HEK293 (cell line): ENCODE results near the gene RCSD1.
A peak's percentile ranks its signal among the peaks of the same experiment; 100 is the strongest.

ENCODE experiments used
- CTCF ChIA-PET: fragments of 350-600 bp; formaldehyde crosslinking; extraction: SDS; loops from one replicate; lab custom pipeline; 2021; ENCODE audit warnings: antibody characterized with exemption; lab: Yijun Ruan, JAX
- POLR2A ChIA-PET: fragments of 300-600 bp; formaldehyde crosslinking; extraction: SDS; loops from one replicate; lab custom pipeline; 2020; ENCODE audit warnings: antibody characterized with exemption, inconsistent platforms; lab: Yijun Ruan, JAX
- H3K27ac ChIP-seq: fragments of 200-500 bp; sonication (Bioruptor generic); 2 replicates; pipeline ENCODE4 v1.5.1; 2014; ENCODE audit warnings: low read depth, low read length, control low read depth, inconsistent platforms; ENCODE audit errors: extremely low read depth
- H3K36me3 ChIP-seq, 2 experiments: fragments of 200-500 bp in 1 of 2; sonication (Bioruptor generic) in 1 of 2; 1 replicate in 1 of 2; 2 replicates in 1 of 2; pipeline ENCODE4 v1.5.1; 2014 to 2017; ENCODE audit warnings: inconsistent platforms in 2 of 2, low read length in 2 of 2; ENCODE audit not compliant: control insufficient read depth in 2 of 2, insufficient read depth in 1 of 2
- H3K4me1 ChIP-seq: fragments of 200-500 bp; sonication (Bioruptor generic); 2 replicates; pipeline ENCODE4 v1.5.1; 2014; ENCODE audit warnings: mild to moderate bottlenecking, low read length, inconsistent platforms; ENCODE audit not compliant: control insufficient read depth, insufficient read depth
- H3K4me3 ChIP-seq: 2 replicates; pipeline ENCODE4 v1.5.1; 2011; ENCODE audit warnings: low read depth, mild to moderate bottlenecking, control low read depth, low read length, moderate library complexity
- H3K9me3 ChIP-seq: fragments of 200-500 bp; sonication (Bioruptor generic); 2 replicates; pipeline ENCODE4 v1.5.1; 2014; ENCODE audit warnings: low read depth, low read length, inconsistent platforms; ENCODE audit not compliant: control insufficient read depth, insufficient read depth
- GLIS1 ChIP-seq: fragments of 450-650 bp; formaldehyde crosslinking; IDR thresholded peaks from 2 replicates; pipeline ENCODE4 v1.5.1; 2016; ENCODE audit warnings: missing biosample characterization, missing genetic modification characterization
- TRIM28 ChIP-seq: IDR thresholded peaks from 2 replicates; pipeline ENCODE4 v1.6.1; 2011; ENCODE audit warnings: low read length, control low read depth, borderline replicate concordance
- ZBTB10 ChIP-seq: fragments of 450-650 bp; formaldehyde crosslinking; IDR thresholded peaks from 2 replicates; pipeline ENCODE4 v1.5.1; 2016; ENCODE audit warnings: missing biosample characterization, missing genetic modification characterization
- ZBTB8A ChIP-seq: fragments of 450-650 bp; formaldehyde crosslinking; IDR thresholded peaks from 2 replicates; pipeline ENCODE4 v1.5.1; 2016; ENCODE audit warnings: missing biosample characterization, missing genetic modification characterization
- ZIC2 ChIP-seq: fragments of 450-650 bp; formaldehyde crosslinking; IDR thresholded peaks from 2 replicates; pipeline ENCODE4 v1.5.1; 2016; ENCODE audit warnings: missing biosample characterization, missing genetic modification characterization
- ZNF10 ChIP-seq: fragments of 450-650 bp; formaldehyde crosslinking; IDR thresholded peaks from 2 replicates; pipeline ENCODE4 v1.5.1; 2017; ENCODE audit warnings: missing biosample characterization, missing genetic modification characterization
- ZNF354C ChIP-seq: fragments of 450-650 bp; formaldehyde crosslinking; IDR thresholded peaks from 2 replicates; pipeline ENCODE4 v1.5.1; 2016; ENCODE audit warnings: missing biosample characterization, missing genetic modification characterization, low read depth, borderline replicate concordance
- ZNF362 ChIP-seq: fragments of 450-650 bp; formaldehyde crosslinking; IDR thresholded peaks from 2 replicates; pipeline ENCODE4 v1.5.1; 2016; ENCODE audit warnings: missing biosample characterization, missing genetic modification characterization
- ZNF558 ChIP-seq: fragments of 450-650 bp; formaldehyde crosslinking; IDR thresholded peaks from 2 replicates; pipeline ENCODE4 v1.5.1; 2016; ENCODE audit warnings: missing biosample characterization, missing genetic modification characterization
- TF ChIP-seq, protein P1 (sequence below): fragments of 450-650 bp; formaldehyde crosslinking; IDR thresholded peaks from 2 replicates; pipeline ENCODE4 v1.5.1; 2017; ENCODE audit warnings: missing biosample characterization, missing genetic modification characterization
- TF ChIP-seq, protein P2 (sequence below): fragments of 450-650 bp; formaldehyde crosslinking; IDR thresholded peaks from 2 replicates; pipeline ENCODE4 v1.5.1; 2016; ENCODE audit warnings: missing biosample characterization, missing genetic modification characterization
- TF ChIP-seq, protein P3 (sequence below): fragments of 450-650 bp; formaldehyde crosslinking; IDR thresholded peaks from 2 replicates; pipeline ENCODE4 v1.5.1; 2016; ENCODE audit warnings: missing biosample characterization, missing genetic modification characterization

Gene RCSD1

GRCh38 chr1:167705250-167705649 is 75.2 kb downstream of the RCSD1 start:
- POLR2A ChIA-PET = no interaction called here
- Histone ChIP-seq H3K4me3 (no peak overlapping the region), H3K27ac (no peak overlapping the region), H3K9me3 (no peaks in the 10 kb centered on the region), H3K4me1 (no peaks in the 10 kb centered on the region), H3K36me3 (no peaks in the 10 kb centered on the region)
- TF ChIP-seq ZNF362 (tag by site-specific recombination) (no peak), ZIC2 (peak; percentile 92)
- CTCF ChIA-PET = interaction anchor here (1.1 to 2.1 kb wide), 2 partner anchors 10 to 18 kb away, joined by 3 to 6 read pairs; no protein-coding TSS in a partner anchor

DNA sequence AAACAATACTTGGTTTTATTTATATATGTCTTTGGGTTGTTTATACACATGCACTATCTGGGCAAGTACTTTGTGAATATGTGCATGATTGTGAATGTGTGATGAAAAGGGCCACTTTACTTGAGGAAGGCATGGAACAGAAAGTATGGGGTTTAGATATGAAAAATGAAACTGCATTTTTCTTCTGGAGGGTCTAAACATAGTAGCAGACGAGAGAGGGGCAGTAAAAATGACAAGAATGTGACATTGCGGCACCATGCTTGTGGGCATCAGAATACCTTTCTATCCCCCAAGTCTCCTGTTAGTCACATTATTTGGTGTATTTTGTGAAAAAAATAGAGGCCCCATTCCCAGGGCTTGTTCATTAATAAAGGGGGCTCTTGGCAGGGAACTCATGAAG is 76.3 kb downstream of the RCSD1 start:
- Histone ChIP-seq H3K4me1 (no peaks in the 10 kb centered on the region), H3K27ac (no peak overlapping the region), H3K9me3 (no peaks in the 10 kb centered on the region), H3K4me3 (no peak overlapping the region), H3K36me3 (no peaks in the 10 kb centered on the region)
- CTCF ChIA-PET = interaction anchor here (0.5 to 2.1 kb wide), 3 partner anchors 9 to 19 kb away, joined by 3 to 6 read pairs (median 3); no protein-coding TSS in a partner anchor
- POLR2A ChIA-PET = no interaction called here
- TF ChIP-seq ZBTB8A (tag by site-specific recombination) (no peak), GLIS1 (tag by site-specific recombination) (no peak), ZBTB10 (tag by site-specific recombination) (no peak), ZNF558 (no peak), ZNF10 (tag by site-specific recombination) (no peak), TRIM28 (no peak), ZNF354C (tag by site-specific recombination) (no peak)
- TF ChIP-seq, protein P1, sequence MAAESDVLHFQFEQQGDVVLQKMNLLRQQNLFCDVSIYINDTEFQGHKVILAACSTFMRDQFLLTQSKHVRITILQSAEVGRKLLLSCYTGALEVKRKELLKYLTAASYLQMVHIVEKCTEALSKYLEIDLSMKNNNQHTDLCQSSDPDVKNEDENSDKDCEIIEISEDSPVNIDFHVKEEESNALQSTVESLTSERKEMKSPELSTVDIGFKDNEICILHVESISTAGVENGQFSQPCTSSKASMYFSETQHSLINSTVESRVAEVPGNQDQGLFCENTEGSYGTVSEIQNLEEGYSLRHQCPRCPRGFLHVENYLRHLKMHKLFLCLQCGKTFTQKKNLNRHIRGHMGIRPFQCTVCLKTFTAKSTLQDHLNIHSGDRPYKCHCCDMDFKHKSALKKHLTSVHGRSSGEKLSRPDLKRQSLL (tag by site-specific recombination) = no peak
- TF ChIP-seq, protein P2, sequence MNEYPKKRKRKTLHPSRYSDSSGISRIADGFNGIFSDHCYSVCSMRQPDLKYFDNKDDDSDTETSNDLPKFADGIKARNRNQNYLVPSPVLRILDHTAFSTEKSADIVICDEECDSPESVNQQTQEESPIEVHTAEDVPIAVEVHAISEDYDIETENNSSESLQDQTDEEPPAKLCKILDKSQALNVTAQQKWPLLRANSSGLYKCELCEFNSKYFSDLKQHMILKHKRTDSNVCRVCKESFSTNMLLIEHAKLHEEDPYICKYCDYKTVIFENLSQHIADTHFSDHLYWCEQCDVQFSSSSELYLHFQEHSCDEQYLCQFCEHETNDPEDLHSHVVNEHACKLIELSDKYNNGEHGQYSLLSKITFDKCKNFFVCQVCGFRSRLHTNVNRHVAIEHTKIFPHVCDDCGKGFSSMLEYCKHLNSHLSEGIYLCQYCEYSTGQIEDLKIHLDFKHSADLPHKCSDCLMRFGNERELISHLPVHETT = no peak
- TF ChIP-seq, protein P3, sequence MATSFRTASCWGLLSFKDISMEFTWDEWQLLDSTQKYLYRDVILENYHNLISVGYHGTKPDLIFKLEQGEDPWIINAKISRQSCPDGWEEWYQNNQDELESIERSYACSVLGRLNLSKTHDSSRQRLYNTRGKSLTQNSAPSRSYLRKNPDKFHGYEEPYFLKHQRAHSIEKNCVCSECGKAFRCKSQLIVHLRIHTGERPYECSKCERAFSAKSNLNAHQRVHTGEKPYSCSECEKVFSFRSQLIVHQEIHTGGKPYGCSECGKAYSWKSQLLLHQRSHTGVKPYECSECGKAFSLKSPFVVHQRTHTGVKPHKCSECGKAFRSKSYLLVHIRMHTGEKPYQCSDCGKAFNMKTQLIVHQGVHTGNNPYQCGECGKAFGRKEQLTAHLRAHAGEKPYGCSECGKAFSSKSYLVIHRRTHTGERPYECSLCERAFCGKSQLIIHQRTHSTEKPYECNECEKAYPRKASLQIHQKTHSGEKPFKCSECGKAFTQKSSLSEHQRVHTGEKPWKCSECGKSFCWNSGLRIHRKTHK (tag by site-specific recombination) = no peak
